GM12873 (cell line): ENCODE results near the gene ZDHHC1.

ENCODE experiments used
- CTCF ChIP-seq: IDR thresholded peaks from 2 replicates; pipeline ENCODE4 v1.5.1; 2012; ENCODE audit warnings: low read depth, mild to moderate bottlenecking, moderate library complexity, low read length, control low read depth; ENCODE audit not compliant: insufficient read depth; ENCODE audit errors: missing control alignments

The ZDHHC1 gene

GRCh38 chr16:67454104-67454503 is 37.8 kb upstream of the ZDHHC1 start:
- TF ChIP-seq CTCF, result no peak

GRCh38 chr16:67451704-67452435 is 35.6 kb upstream of the ZDHHC1 start:
- no peak for TF ChIP-seq CTCF

- TF ChIP-seq CTCF, result no peak
Observed at GRCh38 chr16:67451061-67451703, 34.9 kb upstream of the ZDHHC1 start.

GRCh38 chr16:67449739-67450138 is 33.5 kb upstream of the ZDHHC1 start:
- no peak for TF ChIP-seq CTCF

GRCh38 chr16:67449336-67449735 is 33.1 kb upstream of the ZDHHC1 start:
- no peak for TF ChIP-seq CTCF

- no peak for TF ChIP-seq CTCF
Observed at GRCh38 chr16:67448580-67448979, 32.3 kb upstream of the ZDHHC1 start.

GRCh38 chr16:67447508-67448076 is 31.3 kb upstream of the ZDHHC1 start:
- peak; percentile 78 for TF ChIP-seq CTCF
